ENCODE results near the gene SLC1A6.

The SLC1A6 gene

GRCh38 chr19:15014579-15014978 is 34.9 kb upstream of the SLC1A6 start:
- TF ChIP-seq CTCF (IDR thresholded peaks at IDR 0.05; ENCODE audit: borderline replicate concordance, insufficient read depth, low read depth, low read length): no peak
- H3K4me3 ChIP-seq (ENCODE audit: low read depth, low read length): no peak overlapping the region

GRCh38 chr19:15010501-15011300 is 31.0 kb upstream of the SLC1A6 start:
- no peak for TF ChIP-seq CTCF (IDR thresholded peaks at IDR 0.05; ENCODE audit: borderline replicate concordance, insufficient read depth, low read depth, low read length)
- no peak overlapping the region for H3K4me3 ChIP-seq (ENCODE audit: low read depth, low read length)

- no peak overlapping the region for H3K4me3 ChIP-seq (ENCODE audit: low read depth, low read length)
- no peak for TF ChIP-seq CTCF (IDR thresholded peaks at IDR 0.05; ENCODE audit: borderline replicate concordance, insufficient read depth, low read depth, low read length)
These were observed 28.6 kb upstream of the SLC1A6 start for GRCh38 chr19:15008308-15008707.

GRCh38 chr19:14997981-14998380 is 18.3 kb upstream of the SLC1A6 start:
- no peak for TF ChIP-seq CTCF (IDR thresholded peaks at IDR 0.05; ENCODE audit: borderline replicate concordance, insufficient read depth, low read depth, low read length)
- H3K4me3 ChIP-seq (ENCODE audit: low read depth, low read length): no peak overlapping the region

GRCh38 chr19:14992780-14993179 is 13.1 kb upstream of the SLC1A6 start:
- TF ChIP-seq CTCF (IDR thresholded peaks at IDR 0.05; ENCODE audit: borderline replicate concordance, insufficient read depth, low read depth, low read length): no peak
- H3K4me3 ChIP-seq (ENCODE audit: low read depth, low read length): no peak overlapping the region

GRCh38 chr19:14985133-14985532 is 5.5 kb upstream of the SLC1A6 start:
- TF ChIP-seq CTCF (IDR thresholded peaks at IDR 0.05; ENCODE audit: borderline replicate concordance, insufficient read depth, low read depth, low read length): no peak
- no peak overlapping the region for H3K4me3 ChIP-seq (ENCODE audit: low read depth, low read length)

GRCh38 chr19:14978161-14978776 is 1.4 kb downstream of the SLC1A6 start:
- H3K4me3 ChIP-seq (ENCODE audit: low read depth, low read length): no peak overlapping the region
- TF ChIP-seq CTCF (IDR thresholded peaks at IDR 0.05; ENCODE audit: borderline replicate concordance, insufficient read depth, low read depth, low read length): no peak
